Measurements from ENCODE around the gene ARAP3. TPM values are rescaled to one million over a fixed set of nuclear protein-coding genes. Genes with fewer than 3 reads are reported as not detected.

Gene ARAP3
- polyA plus RNA-seq, 1 donor (not counting 4 experiments of a cell fraction or from before 2014, with no cell fraction given), result 1.3 TPM

GRCh38 chr5:141697586-141697985, 15.6 kb upstream of the ARAP3 start:
- no peaks in the 10 kb centered on the region for H3K79me2 ChIP-seq (ENCODE audit: control insufficient read depth, insufficient read depth, low read length)
- DNase-seq (ENCODE audit: low read depth, low spot score), result no peak
- no peak overlapping the region for H3K4me2 ChIP-seq (ENCODE audit: control insufficient read depth, extremely low read depth, insufficient read depth, low read depth, low read length)
- no peaks in the 10 kb centered on the region for H3K9me1 ChIP-seq (ENCODE audit: control insufficient read depth, extremely low read depth, insufficient read depth, low read length)
- peaks cover 20% of the 10 kb centered on the region for H3K4me1 ChIP-seq (ENCODE audit: control insufficient read depth, extremely low read depth, insufficient read depth, low read length)
- no peak overlapping the region for H3K27ac ChIP-seq (ENCODE audit: control insufficient read depth, insufficient read depth, low read length)
- no peak overlapping the region for H2AFZ ChIP-seq (ENCODE audit: control insufficient read depth, low read length)
- no peaks in the 10 kb centered on the region for H3K9me3 ChIP-seq (ENCODE audit: control insufficient read depth, low read depth, low read length)
- no peak overlapping the region for H3K9ac ChIP-seq (ENCODE audit: control insufficient read depth, extremely low read depth, insufficient read depth, low read length)
- H4K20me1 ChIP-seq (ENCODE audit: control insufficient read depth, extremely low read depth, insufficient read depth, low read length), result no peaks in the 10 kb centered on the region
- no peak for FAIRE-seq
- no peak overlapping the region for H3K4me3 ChIP-seq (ENCODE audit: control insufficient read depth in 2 of 3, extremely low read depth in 1 of 3, insufficient read depth in 2 of 3, low read depth in 1 of 3, low read length in 3 of 3)
- H3K36me3 ChIP-seq (ENCODE audit: control insufficient read depth in 2 of 2, extremely low read depth in 1 of 2, insufficient read depth in 2 of 2, low read length in 2 of 2), result no peaks in the 10 kb centered on the region
- peaks cover 19% of the 10 kb centered on the region for H3K27me3 ChIP-seq (ENCODE audit: control insufficient read depth, extremely low read depth, insufficient read depth, low read length)
- dilution Hi-C loops (cut with MboI; ENCODE audit: extremely low pct_ligation_motif_present, low sequenced_read_pairs), result no loop called here
- TF ChIP-seq, protein P1, sequence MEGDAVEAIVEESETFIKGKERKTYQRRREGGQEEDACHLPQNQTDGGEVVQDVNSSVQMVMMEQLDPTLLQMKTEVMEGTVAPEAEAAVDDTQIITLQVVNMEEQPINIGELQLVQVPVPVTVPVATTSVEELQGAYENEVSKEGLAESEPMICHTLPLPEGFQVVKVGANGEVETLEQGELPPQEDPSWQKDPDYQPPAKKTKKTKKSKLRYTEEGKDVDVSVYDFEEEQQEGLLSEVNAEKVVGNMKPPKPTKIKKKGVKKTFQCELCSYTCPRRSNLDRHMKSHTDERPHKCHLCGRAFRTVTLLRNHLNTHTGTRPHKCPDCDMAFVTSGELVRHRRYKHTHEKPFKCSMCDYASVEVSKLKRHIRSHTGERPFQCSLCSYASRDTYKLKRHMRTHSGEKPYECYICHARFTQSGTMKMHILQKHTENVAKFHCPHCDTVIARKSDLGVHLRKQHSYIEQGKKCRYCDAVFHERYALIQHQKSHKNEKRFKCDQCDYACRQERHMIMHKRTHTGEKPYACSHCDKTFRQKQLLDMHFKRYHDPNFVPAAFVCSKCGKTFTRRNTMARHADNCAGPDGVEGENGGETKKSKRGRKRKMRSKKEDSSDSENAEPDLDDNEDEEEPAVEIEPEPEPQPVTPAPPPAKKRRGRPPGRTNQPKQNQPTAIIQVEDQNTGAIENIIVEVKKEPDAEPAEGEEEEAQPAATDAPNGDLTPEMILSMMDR (optimal IDR thresholded peaks at IDR 0.05 in 1 of 3, IDR thresholded peaks at IDR 0.05 in 1 of 3, conservative IDR thresholded peaks at IDR 0.05 in 1 of 3; ENCODE audit: extremely low read depth in 1 of 3, insufficient read depth in 2 of 3, low read length in 3 of 3), result no peak
- TF ChIP-seq EZH2 (IDR thresholded peaks at IDR 0.05; ENCODE audit: low read length), result no peak

DNA sequence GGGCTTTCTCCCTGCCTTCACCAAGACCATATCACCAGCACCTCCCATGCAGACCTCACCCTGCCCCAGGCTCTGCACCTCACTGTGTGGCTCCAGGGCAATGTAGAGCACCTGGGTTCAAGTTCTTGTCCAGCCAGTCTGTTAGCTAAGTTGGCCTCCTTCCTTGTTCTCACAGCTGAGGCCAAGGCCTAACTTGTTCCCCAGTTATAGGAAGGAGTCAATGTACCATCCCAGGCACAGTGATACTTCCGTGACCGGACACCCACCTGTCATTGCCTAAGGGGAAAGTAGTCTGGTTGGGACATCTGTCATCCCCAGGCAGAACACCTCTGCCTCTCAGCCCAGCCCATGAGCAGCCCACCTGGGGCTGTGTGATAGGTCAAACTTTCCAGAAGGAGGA, 14.4 kb upstream of the ARAP3 start:
- no peaks in the 10 kb centered on the region for H3K9me1 ChIP-seq (ENCODE audit: control insufficient read depth, extremely low read depth, insufficient read depth, low read length)
- no peak for TF ChIP-seq EZH2 (IDR thresholded peaks at IDR 0.05; ENCODE audit: low read length)
- TF ChIP-seq, protein P1 (optimal IDR thresholded peaks at IDR 0.05 in 1 of 3, IDR thresholded peaks at IDR 0.05 in 1 of 3, conservative IDR thresholded peaks at IDR 0.05 in 1 of 3; ENCODE audit: extremely low read depth in 1 of 3, insufficient read depth in 2 of 3, low read length in 3 of 3), result no peak
- H3K27me3 ChIP-seq (ENCODE audit: control insufficient read depth, extremely low read depth, insufficient read depth, low read length), result peaks cover 13% of the 10 kb centered on the region
- no peak for DNase-seq (ENCODE audit: low read depth, low spot score)
- dilution Hi-C loops (cut with MboI; ENCODE audit: extremely low pct_ligation_motif_present, low sequenced_read_pairs), result no loop called here
- no peak overlapping the region for H3K27ac ChIP-seq (ENCODE audit: control insufficient read depth, insufficient read depth, low read length)
- no peak overlapping the region for H2AFZ ChIP-seq (ENCODE audit: control insufficient read depth, low read length)
- H4K20me1 ChIP-seq (ENCODE audit: control insufficient read depth, extremely low read depth, insufficient read depth, low read length), result no peaks in the 10 kb centered on the region
- no peak for FAIRE-seq
- peaks cover 22% of the 10 kb centered on the region for H3K4me1 ChIP-seq (ENCODE audit: control insufficient read depth, extremely low read depth, insufficient read depth, low read length)
- no peaks in the 10 kb centered on the region for H3K9me3 ChIP-seq (ENCODE audit: control insufficient read depth, low read depth, low read length)
- no peak overlapping the region for H3K4me2 ChIP-seq (ENCODE audit: control insufficient read depth, extremely low read depth, insufficient read depth, low read depth, low read length)
- no peak overlapping the region for H3K9ac ChIP-seq (ENCODE audit: control insufficient read depth, extremely low read depth, insufficient read depth, low read length)
- H3K4me3 ChIP-seq (ENCODE audit: control insufficient read depth in 2 of 3, extremely low read depth in 1 of 3, insufficient read depth in 2 of 3, low read depth in 1 of 3, low read length in 3 of 3), result no peak overlapping the region
- H3K79me2 ChIP-seq (ENCODE audit: control insufficient read depth, insufficient read depth, low read length), result no peaks in the 10 kb centered on the region
- H3K36me3 ChIP-seq (ENCODE audit: control insufficient read depth in 2 of 2, extremely low read depth in 1 of 2, insufficient read depth in 2 of 2, low read length in 2 of 2), result no peaks in the 10 kb centered on the region

Measured in keratinocyte (primary cell).